Effector memory CD4-positive, alpha-beta T cell (primary cell): ENCODE results near the gene UBAC1.

Source experiments
- DNase-seq, 3 donors: peaks; one replicate each; pipeline ENCODE4 v3.0.0-alpha.2; 2020
- H3K27ac ChIP-seq: 2 replicates; pipeline ENCODE4 v1.7.0; 2013; ENCODE audit warnings: mild to moderate bottlenecking, low read length, moderate library complexity; ENCODE audit not compliant: insufficient read depth, poor library complexity, severe bottlenecking
- H3K27me3 ChIP-seq: replicated peaks from 2 replicates; pipeline ENCODE4 v1.7.0; 2013; ENCODE audit warnings: mild to moderate bottlenecking, low read length; ENCODE audit not compliant: insufficient read depth, control insufficient read depth, poor library complexity, severe bottlenecking
- H3K36me3 ChIP-seq: 2 replicates; pipeline ENCODE4 v1.7.0; 2013; ENCODE audit warnings: mild to moderate bottlenecking, low read length, moderate library complexity; ENCODE audit not compliant: control insufficient read depth, insufficient read depth
- H3K4me1 ChIP-seq: 2 replicates; pipeline ENCODE4 v1.7.0; 2013; ENCODE audit warnings: low read length, mild to moderate bottlenecking; ENCODE audit not compliant: control insufficient read depth, insufficient read depth, poor library complexity, severe bottlenecking
- H3K4me3 ChIP-seq: 2 replicates; pipeline ENCODE4 v1.7.0; 2013; ENCODE audit warnings: low read length, low read depth, mild to moderate bottlenecking; ENCODE audit not compliant: insufficient read depth, poor library complexity, severe bottlenecking
- H3K9me3 ChIP-seq: 2 replicates; pipeline ENCODE4 v1.7.0; 2013; ENCODE audit warnings: mild to moderate bottlenecking, low read length, moderate library complexity; ENCODE audit not compliant: control insufficient read depth

UBAC1 gene

GRCh38 chr9:135908754-135909204, 52.4 kb downstream of the UBAC1 start:
- Histone ChIP-seq H3K4me1 (peaks cover 24% of the 10 kb centered on the region), H3K27me3 (no peaks in the 10 kb centered on the region), H3K27ac (no peak overlapping the region), H3K4me3 (no peak overlapping the region), H3K36me3 (peaks cover 14% of the 10 kb centered on the region), H3K9me3 (no peaks in the 10 kb centered on the region)
- DNase-seq = no peak

- Histone ChIP-seq H3K36me3 (peaks cover 9% of the 10 kb centered on the region), H3K9me3 (no peaks in the 10 kb centered on the region), H3K4me3 (peak overlapping the region; percentile 90), H3K27me3 (no peaks in the 10 kb centered on the region), H3K4me1 (peaks cover 24% of the 10 kb centered on the region), H3K27ac (peak overlapping the region; percentile 72)
- no peak for DNase-seq
These were observed 53.0 kb downstream of the UBAC1 start for GRCh38 chr9:135908093-135908753.

GRCh38 chr9:135907431-135908092, 53.6 kb downstream of the UBAC1 start, which contains the start of gene CAMSAP1:
Gene CAMSAP1, minus strand, starts transcription at chr9:135907546. Its CDS starts 387 bp downstream, at chr9:135907159.
- Histone ChIP-seq H3K9me3 (no peaks in the 10 kb centered on the region), H3K4me1 (peaks cover 24% of the 10 kb centered on the region), H3K27ac (peak within 1 kb of the TSS; percentile 72), H3K27me3 (no peaks in the 10 kb centered on the region), H3K4me3 (peak within 1 kb of the TSS; percentile 90), H3K36me3 (peaks cover 6% of the 10 kb centered on the region)
- DNase-seq = peak; percentile 91 to 96 (median 94)

DNA sequence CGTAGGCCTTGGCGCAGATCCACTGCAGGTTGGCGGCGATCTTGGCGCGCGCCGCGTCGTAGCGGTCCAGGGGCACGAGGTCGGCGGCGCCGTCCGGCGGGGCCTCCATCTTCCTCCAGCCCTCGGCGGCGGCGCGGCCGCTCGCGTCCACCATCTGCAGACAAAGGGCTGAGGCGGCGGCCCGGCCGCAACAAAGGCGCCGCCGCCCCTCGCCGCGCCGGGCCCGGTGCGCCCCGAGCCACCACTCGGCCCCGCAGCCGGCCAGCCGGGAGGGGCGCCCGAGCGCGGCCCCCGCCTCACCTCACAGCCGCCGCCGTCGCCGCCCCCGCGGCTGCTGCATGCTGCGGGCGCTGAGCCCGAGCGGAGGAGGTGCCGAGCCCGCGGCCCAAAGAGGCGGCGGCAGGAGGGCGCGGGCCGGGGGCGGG, 54.2 kb downstream of the UBAC1 start:
- Histone ChIP-seq H3K27me3 (no peaks in the 10 kb centered on the region), H3K27ac (no peak overlapping the region), H3K36me3 (peaks cover 6% of the 10 kb centered on the region), H3K4me3 (peak overlapping the region; percentile 33), H3K9me3 (no peaks in the 10 kb centered on the region), H3K4me1 (peaks cover 24% of the 10 kb centered on the region)
- no peak for DNase-seq

DNA sequence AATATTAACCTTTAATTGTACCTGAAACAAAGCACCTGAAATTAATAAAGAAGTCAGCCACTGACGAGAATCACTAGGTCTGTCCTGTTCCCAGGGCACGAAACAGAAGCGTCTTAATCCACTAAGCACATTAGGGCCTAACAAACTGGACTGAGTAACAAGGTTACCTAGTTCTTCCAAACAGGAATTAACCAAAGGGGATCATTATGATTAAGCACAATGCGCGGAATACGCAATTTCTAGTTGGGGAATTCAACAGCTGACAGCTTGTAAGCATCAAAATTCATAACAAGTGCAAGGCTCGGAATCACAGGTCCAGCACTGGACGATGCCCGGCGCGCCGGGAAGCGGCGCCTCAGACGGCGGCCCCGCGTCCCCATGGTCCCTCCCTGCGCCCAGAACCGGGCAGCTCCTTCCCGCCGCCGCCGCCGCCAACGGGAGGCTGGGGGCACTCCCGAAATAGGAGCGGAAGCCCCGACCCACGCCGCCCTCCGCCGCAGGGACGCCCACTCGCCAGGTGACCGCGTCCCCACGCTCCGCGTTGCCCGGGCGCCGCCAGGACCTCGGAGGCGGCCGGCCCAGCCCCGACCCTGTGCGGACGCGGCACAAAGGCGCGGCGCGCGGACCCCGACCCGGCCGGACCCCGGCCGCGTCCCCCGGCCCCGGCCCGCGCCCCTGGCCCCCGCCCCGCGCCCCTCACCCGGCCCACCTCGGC, 54.7 kb downstream of the UBAC1 start:
- DNase-seq = no peak
- H3K27ac ChIP-seq = peak overlapping the region; percentile 23

GRCh38 chr9:135905380-135906258, 55.6 kb downstream of the UBAC1 start:
- H3K4me3 ChIP-seq = peak overlapping the region; percentile 53
- peaks cover 24% of the 10 kb centered on the region for H3K4me1 ChIP-seq
- H3K36me3 ChIP-seq = peaks cover 3% of the 10 kb centered on the region
- DNase-seq = peak in 1 of 3 donors; percentile 39
- no peaks in the 10 kb centered on the region for H3K9me3 ChIP-seq
- peak overlapping the region; percentile 23 for H3K27ac ChIP-seq
- no peaks in the 10 kb centered on the region for H3K27me3 ChIP-seq

More for the DNA sequence above, 54.7 kb downstream of the UBAC1 start:
- Histone ChIP-seq H3K4me1 (peaks cover 24% of the 10 kb centered on the region), H3K27me3 (no peaks in the 10 kb centered on the region), H3K4me3 (peak overlapping the region; percentile 53), H3K36me3 (peaks cover 6% of the 10 kb centered on the region), H3K9me3 (no peaks in the 10 kb centered on the region)

GRCh38 chr9:135903786-135904520, 57.2 kb downstream of the UBAC1 start:
- H3K4me1 ChIP-seq = peaks cover 22% of the 10 kb centered on the region
- H3K9me3 ChIP-seq = no peaks in the 10 kb centered on the region
- H3K27me3 ChIP-seq = no peaks in the 10 kb centered on the region
- no peak overlapping the region for H3K4me3 ChIP-seq
- no peaks in the 10 kb centered on the region for H3K36me3 ChIP-seq
- DNase-seq = no peak
- H3K27ac ChIP-seq = no peak overlapping the region

DNA sequence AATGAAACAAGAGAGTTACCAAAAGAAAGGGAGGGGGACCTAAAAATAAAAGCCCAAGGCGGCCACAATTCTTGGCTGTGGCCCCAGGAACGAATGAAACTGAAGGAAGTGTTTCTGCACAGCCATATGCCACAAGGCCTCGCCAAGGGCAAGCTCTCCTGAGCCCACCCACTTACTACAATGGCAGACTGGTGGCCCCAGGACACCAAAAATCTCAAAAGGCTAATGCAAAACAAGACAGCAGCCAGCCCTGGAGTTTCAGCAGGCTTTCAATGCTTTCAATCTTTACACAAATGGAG, 57.9 kb downstream of the UBAC1 start:
- no peaks in the 10 kb centered on the region for H3K9me3 ChIP-seq
- DNase-seq = no peak
- H3K4me1 ChIP-seq = peaks cover 18% of the 10 kb centered on the region
- no peak overlapping the region for H3K27ac ChIP-seq
- H3K4me3 ChIP-seq = no peak overlapping the region
- H3K27me3 ChIP-seq = no peaks in the 10 kb centered on the region
- H3K36me3 ChIP-seq = no peaks in the 10 kb centered on the region
